Measurements from ENCODE around the gene RALB.
"Not testable (repeated sequence)": the region's sequence is repeated elsewhere in the genome, so short reads cannot be mapped to it uniquely, and the experiment has no call there.

Gene RALB

GRCh38 chr2:120310841-120311240 lies 58.2 kb downstream of the RALB start:
- not testable (repeated sequence) for H3K4me2 ChIP-seq (ENCODE audit: low read length, poor library complexity, severe bottlenecking); H3K14ac ChIP-seq (ENCODE audit: low read length in 2 of 2); H2BK12ac ChIP-seq (ENCODE audit: low read length in 2 of 2); H4K8ac ChIP-seq (ENCODE audit: low read length); H2BK5ac ChIP-seq (ENCODE audit: low read depth, low read length, poor library complexity, severe bottlenecking); H3K4me1 ChIP-seq (ENCODE audit: control insufficient read depth, insufficient read depth, low read depth, low read length); DNase-seq; H3K27ac ChIP-seq (ENCODE audit: low read length, poor library complexity, severe bottlenecking); H3K18ac ChIP-seq (ENCODE audit: low read depth in 1 of 2, low read length in 2 of 2); H3K9ac ChIP-seq (ENCODE audit: low read length); H3K36me3 ChIP-seq (ENCODE audit: control insufficient read depth in 1 of 2, insufficient read depth in 2 of 2, low read depth in 1 of 2, low read length in 2 of 2); H2AFZ ChIP-seq (ENCODE audit: low read depth, low read length); H2BK120ac ChIP-seq (ENCODE audit: low read depth, low read length); H2AK5ac ChIP-seq (ENCODE audit: low read length, severe bottlenecking); H3K9me3 ChIP-seq (ENCODE audit: control insufficient read depth, low read length); H3K4ac ChIP-seq (ENCODE audit: low read depth in 1 of 2, low read length in 2 of 2); H3K23ac ChIP-seq (ENCODE audit: low read length in 2 of 2); H3K79me1 ChIP-seq (replicated peaks; ENCODE audit: low read length, poor library complexity, severe bottlenecking); H3K4me3 ChIP-seq (ENCODE audit: insufficient read depth in 1 of 2, low read depth in 1 of 2, low read length in 2 of 2); H4K91ac ChIP-seq (ENCODE audit: low read length); H2BK15ac ChIP-seq (ENCODE audit: low read depth, poor library complexity, severe bottlenecking)
- H3K27me3 ChIP-seq (ENCODE audit: control insufficient read depth in 1 of 2, insufficient read depth in 1 of 2, low read length in 2 of 2), result peaks cover 10 to 14% of the 10 kb centered on the region in 2 experiments
- 88% methylated on average over 8 of the region's 8 CpGs for WGBS

GRCh38 chr2:120312076-120312475 lies 59.4 kb downstream of the RALB start:
- no peak overlapping the region for H4K91ac ChIP-seq (ENCODE audit: low read length)
- H3K9ac ChIP-seq (ENCODE audit: low read length), result no peak overlapping the region
- H3K27ac ChIP-seq (ENCODE audit: low read length, poor library complexity, severe bottlenecking), result no peak overlapping the region
- peaks cover 14 to 17% of the 10 kb centered on the region in 2 experiments for H3K27me3 ChIP-seq (ENCODE audit: control insufficient read depth in 1 of 2, insufficient read depth in 1 of 2, low read length in 2 of 2)
- no peak overlapping the region for H2BK120ac ChIP-seq (ENCODE audit: low read depth, low read length)
- no peak overlapping the region for H3K4me3 ChIP-seq (ENCODE audit: insufficient read depth in 1 of 2, low read depth in 1 of 2, low read length in 2 of 2)
- no peaks in the 10 kb centered on the region for H3K9me3 ChIP-seq (ENCODE audit: control insufficient read depth, low read length)
- no peak overlapping the region for H3K4me2 ChIP-seq (ENCODE audit: low read length, poor library complexity, severe bottlenecking)
- H3K79me1 ChIP-seq (replicated peaks; ENCODE audit: low read length, poor library complexity, severe bottlenecking), result no peaks in the 10 kb centered on the region
- no peak for DNase-seq
- no peak overlapping the region for H2AK5ac ChIP-seq (ENCODE audit: low read length, severe bottlenecking)
- no peak overlapping the region for H3K4ac ChIP-seq (ENCODE audit: low read depth in 1 of 2, low read length in 2 of 2)
- H3K36me3 ChIP-seq (ENCODE audit: control insufficient read depth in 1 of 2, insufficient read depth in 2 of 2, low read depth in 1 of 2, low read length in 2 of 2), result no peaks in the 10 kb centered on the region
- no peak overlapping the region for H3K23ac ChIP-seq (ENCODE audit: low read length in 2 of 2)
- no peak overlapping the region for H2AFZ ChIP-seq (ENCODE audit: low read depth, low read length)
- no peak overlapping the region for H4K8ac ChIP-seq (ENCODE audit: low read length)
- H2BK12ac ChIP-seq (ENCODE audit: low read length in 2 of 2), result no peak overlapping the region
- H2BK15ac ChIP-seq (ENCODE audit: low read depth, poor library complexity, severe bottlenecking), result no peak overlapping the region
- H3K14ac ChIP-seq (ENCODE audit: low read length in 2 of 2), result no peak overlapping the region
- H3K4me1 ChIP-seq (ENCODE audit: control insufficient read depth, insufficient read depth, low read depth, low read length), result peaks cover 2% of the 10 kb centered on the region
- no peak overlapping the region for H3K18ac ChIP-seq (ENCODE audit: low read depth in 1 of 2, low read length in 2 of 2)
- WGBS, result 87% methylated on average over 6 of the region's 6 CpGs
- no peak overlapping the region for H2BK5ac ChIP-seq (ENCODE audit: low read depth, low read length, poor library complexity, severe bottlenecking)

- no peak overlapping the region for H3K23ac ChIP-seq (ENCODE audit: low read length in 2 of 2)
- no peak overlapping the region for H2BK12ac ChIP-seq (ENCODE audit: low read length in 2 of 2)
- peak overlapping the region; percentile 84 for H3K9ac ChIP-seq (ENCODE audit: low read length)
- H3K14ac ChIP-seq (ENCODE audit: low read length in 2 of 2), result peak overlapping the region in 1 of 2 experiments; percentile 35
- no peaks in the 10 kb centered on the region for H3K9me3 ChIP-seq (ENCODE audit: control insufficient read depth, low read length)
- no peak overlapping the region for H2BK5ac ChIP-seq (ENCODE audit: low read depth, low read length, poor library complexity, severe bottlenecking)
- 19% methylated on average over 34 of the region's 38 CpGs for WGBS
- peaks cover 2% of the 10 kb centered on the region for H3K4me1 ChIP-seq (ENCODE audit: control insufficient read depth, insufficient read depth, low read depth, low read length)
- peak overlapping the region; percentile 55 for H2AFZ ChIP-seq (ENCODE audit: low read depth, low read length)
- H2BK15ac ChIP-seq (ENCODE audit: low read depth, poor library complexity, severe bottlenecking), result no peak overlapping the region
- H3K4ac ChIP-seq (ENCODE audit: low read depth in 1 of 2, low read length in 2 of 2), result no peak overlapping the region
- H4K91ac ChIP-seq (ENCODE audit: low read length), result no peak overlapping the region
- no peak overlapping the region for H2BK120ac ChIP-seq (ENCODE audit: low read depth, low read length)
- H3K36me3 ChIP-seq (ENCODE audit: control insufficient read depth in 1 of 2, insufficient read depth in 2 of 2, low read depth in 1 of 2, low read length in 2 of 2), result no peaks in the 10 kb centered on the region
- peak overlapping the region; percentile 60 for H3K4me2 ChIP-seq (ENCODE audit: low read length, poor library complexity, severe bottlenecking)
- DNase-seq, result peak; percentile 74
- peak overlapping the region in 1 of 2 experiments; percentile 86 for H3K4me3 ChIP-seq (ENCODE audit: insufficient read depth in 1 of 2, low read depth in 1 of 2, low read length in 2 of 2)
- peak overlapping the region; percentile 33 for H4K8ac ChIP-seq (ENCODE audit: low read length)
- H3K79me1 ChIP-seq (replicated peaks; ENCODE audit: low read length, poor library complexity, severe bottlenecking), result no peaks in the 10 kb centered on the region
- H3K18ac ChIP-seq (ENCODE audit: low read depth in 1 of 2, low read length in 2 of 2), result peak overlapping the region in 1 of 2 experiments; percentile 46
- H3K27ac ChIP-seq (ENCODE audit: low read length, poor library complexity, severe bottlenecking), result no peak overlapping the region
- no peak overlapping the region for H2AK5ac ChIP-seq (ENCODE audit: low read length, severe bottlenecking)
- H3K27me3 ChIP-seq (ENCODE audit: control insufficient read depth in 1 of 2, insufficient read depth in 1 of 2, low read length in 2 of 2), result peaks cover 14 to 18% of the 10 kb centered on the region in 2 experiments
These were observed 60.4 kb downstream of the RALB start for GRCh38 chr2:120312860-120313694.

- WGBS, result 85% methylated on average over 39 of the region's 39 CpGs
These were observed 61.3 kb downstream of the RALB start for GRCh38 chr2:120313695-120314615.

More at GRCh38 chr2:120313695-120314615, 61.3 kb downstream of the RALB start:
- Histone ChIP-seq H4K91ac (ENCODE audit: low read length) (peak overlapping the region; percentile 7), H2BK120ac (ENCODE audit: low read depth, low read length) (no peak overlapping the region), H2BK12ac (ENCODE audit: low read length in 2 of 2) (no peak overlapping the region), H4K8ac (ENCODE audit: low read length) (no peak overlapping the region), H3K4ac (ENCODE audit: low read depth in 1 of 2, low read length in 2 of 2) (no peak overlapping the region), H2BK15ac (ENCODE audit: low read depth, poor library complexity, severe bottlenecking) (no peak overlapping the region), H3K4me2 (ENCODE audit: low read length, poor library complexity, severe bottlenecking) (no peak overlapping the region), H2BK5ac (ENCODE audit: low read depth, low read length, poor library complexity, severe bottlenecking) (no peak overlapping the region), H3K27ac (ENCODE audit: low read length, poor library complexity, severe bottlenecking) (no peak overlapping the region), H3K4me3 (ENCODE audit: insufficient read depth in 1 of 2, low read depth in 1 of 2, low read length in 2 of 2) (peak overlapping the region in 1 of 2 experiments; percentile 86), H3K4me1 (ENCODE audit: control insufficient read depth, insufficient read depth, low read depth, low read length) (peaks cover 2% of the 10 kb centered on the region), H3K18ac (ENCODE audit: low read depth in 1 of 2, low read length in 2 of 2) (no peak overlapping the region), H3K36me3 (ENCODE audit: control insufficient read depth in 1 of 2, insufficient read depth in 2 of 2, low read depth in 1 of 2, low read length in 2 of 2) (no peaks in the 10 kb centered on the region), H3K27me3 (ENCODE audit: control insufficient read depth in 1 of 2, insufficient read depth in 1 of 2, low read length in 2 of 2) (peaks cover 14 to 27% of the 10 kb centered on the region in 2 experiments), H3K9me3 (ENCODE audit: control insufficient read depth, low read length) (no peaks in the 10 kb centered on the region), H3K23ac (ENCODE audit: low read length in 2 of 2) (no peak overlapping the region), H3K14ac (ENCODE audit: low read length in 2 of 2) (no peak overlapping the region), H2AK5ac (ENCODE audit: low read length, severe bottlenecking) (no peak overlapping the region), H3K9ac (ENCODE audit: low read length) (peak overlapping the region; percentile 84), H2AFZ (ENCODE audit: low read depth, low read length) (no peak overlapping the region), H3K79me1 (replicated peaks; ENCODE audit: low read length, poor library complexity, severe bottlenecking) (no peaks in the 10 kb centered on the region)
- DNase-seq, result no peak

All from mesenchymal stem cell (in vitro differentiated cells and primary cell).